Vagina (tissue), 2 donors: ENCODE measurements around the gene ZCWPW1. TPM values are rescaled to one million over a fixed set of nuclear protein-coding genes. Genes with fewer than 3 reads are reported as not detected.
A peak's percentile ranks its signal among the peaks of the same experiment; 100 is the strongest.

Source experiments
- DNase-seq, 2 donors: peaks; one replicate each; pipeline ENCODE4 v3.0.0-alpha.2; 2017; ENCODE audit errors: extremely low spot score in 2 of 2
- H3K27ac ChIP-seq: fragments of 200-600 bp; sonication (generic); one replicate; pipeline ENCODE4 v1.5.1; 2019
- H3K27me3 ChIP-seq: fragments of 200-600 bp; sonication (generic); one replicate; pipeline ENCODE4 v1.5.1; 2019
- H3K36me3 ChIP-seq, 2 donors: fragments of 200-600 bp; sonication (generic); one replicate each; pipeline ENCODE4 v1.5.1; 2017 to 2019
- H3K4me1 ChIP-seq: fragments of 200-600 bp; sonication (generic); one replicate; pipeline ENCODE4 v1.5.1; 2019
- H3K4me3 ChIP-seq, 2 donors: fragments of 200-600 bp; sonication (generic); 1 replicate in 1 of 2; 2 replicates in 1 of 2; pipeline ENCODE4 v1.5.1; 2016 to 2019
- H3K9me3 ChIP-seq: fragments of 200-600 bp; sonication (generic); one replicate; pipeline ENCODE4 v1.5.1; 2019
- CTCF ChIP-seq, 3 experiments: fragments of 450-650 bp in 2 of 3; fragments of 200-600 bp in 1 of 3; sonication (generic) in 1 of 3; IDR thresholded peaks; one replicate each; pipeline ENCODE4 v1.5.1; 2017 to 2019; ENCODE audit warnings: antibody characterized with exemption in 3 of 3, mild to moderate bottlenecking in 2 of 3, moderate library complexity in 2 of 3
- POLR2A ChIP-seq, 2 donors: fragments of 450-650 bp; IDR thresholded peaks; one replicate each; pipeline ENCODE4 v1.6.1; 2017; ENCODE audit warnings: antibody characterized with exemption in 2 of 2, mild to moderate bottlenecking in 2 of 2, moderate library complexity in 2 of 2
- POLR2AphosphoS5 ChIP-seq, 2 donors: sonication (generic); formaldehyde crosslinking; IDR thresholded peaks; one replicate each; pipeline ENCODE4 v1.9.0; 2017; ENCODE audit warnings: antibody characterized with exemption in 2 of 2, mild to moderate bottlenecking in 2 of 2, low read depth in 1 of 2; ENCODE audit not compliant: insufficient read depth in 1 of 2
- intact Hi-C: fragments of 100-400 bp; cut with DNase I; formaldehyde crosslinking; loops from one replicate; pipeline ENCODE4 v1.15.1; 2023
- total RNA-seq: library from RNA; depleted of rRNA; stranded (reverse); fragments of >200 nt; gene quantifications from one replicate; pipeline ENCODE4 v1.2.3, GENCODE V29; 2016

Gene ZCWPW1
- total RNA-seq, 1 donor from 2014 or later: 5.9 TPM

- TF ChIP-seq CTCF (IDR thresholded peaks at IDR 0.05) (no peak), POLR2A (IDR thresholded peaks at IDR 0.05) (no peak), POLR2AphosphoS5 (IDR thresholded peaks at IDR 0.05; ENCODE audit: insufficient read depth in 1 of 2, low read depth in 1 of 2) (no peak)
- H3K36me3 ChIP-seq: peaks cover 0 to 16% of the 10 kb centered on the region in 2 donors
- H3K4me1 ChIP-seq: peaks cover 19% of the 10 kb centered on the region
- H3K4me3 ChIP-seq: no peak overlapping the region
- no peaks in the 10 kb centered on the region for H3K27me3 ChIP-seq
- intact Hi-C loops: no loop called here
- H3K9me3 ChIP-seq: no peaks in the 10 kb centered on the region
- no peak for DNase-seq
- H3K27ac ChIP-seq: no peak overlapping the region
Observed at GRCh38 chr7:100438172-100438571, 9.7 kb upstream of the ZCWPW1 start.

GRCh38 chr7:100437150-100438100, 8.9 kb upstream of the ZCWPW1 start:
- Histone ChIP-seq H3K27ac (peak overlapping the region; percentile 96), H3K4me1 (peaks cover 24% of the 10 kb centered on the region), H3K27me3 (no peaks in the 10 kb centered on the region), H3K36me3 (peaks cover 0 to 16% of the 10 kb centered on the region in 2 donors), H3K9me3 (no peaks in the 10 kb centered on the region), H3K4me3 (peak overlapping the region in 1 of 2 donors; percentile 73)
- intact Hi-C loops: no loop called here
- no peak for DNase-seq
- TF ChIP-seq POLR2AphosphoS5 (IDR thresholded peaks at IDR 0.05; ENCODE audit: insufficient read depth in 1 of 2, low read depth in 1 of 2) (no peak), CTCF (IDR thresholded peaks at IDR 0.05) (no peak), POLR2A (IDR thresholded peaks at IDR 0.05) (no peak)

- Histone ChIP-seq H3K9me3 (no peaks in the 10 kb centered on the region), H3K27ac (peak overlapping the region; percentile 96), H3K36me3 (peaks cover 0 to 16% of the 10 kb centered on the region in 2 donors), H3K4me3 (peak overlapping the region; percentile 73 to 97), H3K27me3 (no peaks in the 10 kb centered on the region), H3K4me1 (peaks cover 40% of the 10 kb centered on the region)
- TF ChIP-seq POLR2A (IDR thresholded peaks at IDR 0.05) (no peak), POLR2AphosphoS5 (IDR thresholded peaks at IDR 0.05; ENCODE audit: insufficient read depth in 1 of 2, low read depth in 1 of 2) (peak in 1 of 2 donors; percentile 10)
- intact Hi-C loops: no loop called here
- no peak for DNase-seq
Observed at GRCh38 chr7:100435401-100436304, 7.2 kb upstream of the ZCWPW1 start.

GRCh38 chr7:100434297-100435144, 6.0 kb upstream of the ZCWPW1 start:
- peak overlapping the region; percentile 73 to 97 for H3K4me3 ChIP-seq
- intact Hi-C loops: no loop called here
- peaks cover 45% of the 10 kb centered on the region for H3K4me1 ChIP-seq
- peak overlapping the region; percentile 96 for H3K27ac ChIP-seq
- peaks cover 0 to 16% of the 10 kb centered on the region in 2 donors for H3K36me3 ChIP-seq
- no peaks in the 10 kb centered on the region for H3K27me3 ChIP-seq
- no peaks in the 10 kb centered on the region for H3K9me3 ChIP-seq
- TF ChIP-seq CTCF (IDR thresholded peaks at IDR 0.05): no peak
- TF ChIP-seq POLR2A (IDR thresholded peaks at IDR 0.05): no peak
- no peak for TF ChIP-seq POLR2AphosphoS5 (IDR thresholded peaks at IDR 0.05; ENCODE audit: insufficient read depth in 1 of 2, low read depth in 1 of 2)
- no peak for DNase-seq
